Measurements from ENCODE around the gene CNST.

DNA sequence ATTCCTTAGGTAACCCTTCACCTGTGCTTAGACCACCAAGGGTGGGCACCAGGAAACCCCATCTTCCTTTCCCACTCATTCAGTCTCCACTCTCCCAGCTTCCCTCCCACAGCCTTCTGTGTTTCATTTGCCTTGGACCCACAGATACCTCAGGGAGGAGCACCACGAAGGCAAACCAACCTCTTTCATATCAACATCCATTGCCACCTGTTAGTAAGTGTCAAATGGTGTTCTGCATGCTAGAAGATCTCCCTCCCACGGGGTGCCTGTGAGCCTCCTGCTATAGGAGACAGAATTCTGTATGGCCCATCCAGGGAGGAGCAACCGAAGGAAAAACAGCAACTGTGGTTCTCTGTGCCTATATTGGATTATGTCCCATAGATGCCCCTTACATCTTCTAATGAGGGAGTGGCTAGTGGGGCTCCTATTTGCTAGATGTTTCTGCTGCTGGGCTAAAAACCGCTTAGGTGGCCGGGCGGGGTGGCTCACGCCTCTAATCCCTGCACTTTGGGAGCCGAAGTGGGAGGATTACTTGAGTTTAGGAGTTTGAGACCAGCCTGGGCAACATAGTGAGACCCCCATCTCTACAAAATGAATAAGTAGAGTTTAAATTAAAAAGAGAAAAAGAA, 132.3 kb downstream of the CNST start:
- TF ChIP-seq, protein P1, sequence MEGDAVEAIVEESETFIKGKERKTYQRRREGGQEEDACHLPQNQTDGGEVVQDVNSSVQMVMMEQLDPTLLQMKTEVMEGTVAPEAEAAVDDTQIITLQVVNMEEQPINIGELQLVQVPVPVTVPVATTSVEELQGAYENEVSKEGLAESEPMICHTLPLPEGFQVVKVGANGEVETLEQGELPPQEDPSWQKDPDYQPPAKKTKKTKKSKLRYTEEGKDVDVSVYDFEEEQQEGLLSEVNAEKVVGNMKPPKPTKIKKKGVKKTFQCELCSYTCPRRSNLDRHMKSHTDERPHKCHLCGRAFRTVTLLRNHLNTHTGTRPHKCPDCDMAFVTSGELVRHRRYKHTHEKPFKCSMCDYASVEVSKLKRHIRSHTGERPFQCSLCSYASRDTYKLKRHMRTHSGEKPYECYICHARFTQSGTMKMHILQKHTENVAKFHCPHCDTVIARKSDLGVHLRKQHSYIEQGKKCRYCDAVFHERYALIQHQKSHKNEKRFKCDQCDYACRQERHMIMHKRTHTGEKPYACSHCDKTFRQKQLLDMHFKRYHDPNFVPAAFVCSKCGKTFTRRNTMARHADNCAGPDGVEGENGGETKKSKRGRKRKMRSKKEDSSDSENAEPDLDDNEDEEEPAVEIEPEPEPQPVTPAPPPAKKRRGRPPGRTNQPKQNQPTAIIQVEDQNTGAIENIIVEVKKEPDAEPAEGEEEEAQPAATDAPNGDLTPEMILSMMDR (conservative IDR thresholded peaks at IDR 0.05) = no peak
- no peak for TF ChIP-seq EZH2 (IDR thresholded peaks at IDR 0.05; ENCODE audit: low read depth)

Data from PC-9 (cell line).